B cell (primary cell): ENCODE data around the gene BTBD18. TPM values are rescaled to one million over a fixed set of nuclear protein-coding genes. Genes with fewer than 3 reads are reported as not detected.
"Not testable (repeated sequence)": the region's sequence is repeated elsewhere in the genome, so short reads cannot be mapped to it uniquely, and the experiment has no call there.

Experiments used
- ATAC-seq: fragments of 200-7000 bp; cut with Tn5 transposase; one replicate; pipeline ENCODE4 v1.10.0; 2021; ENCODE audit warnings: low read depth, mild to moderate bottlenecking, moderate number of reproducible peaks, moderate library complexity
- CTCF ChIA-PET: fragments of 350-600 bp; sonication (Branson Sonifier 250); formaldehyde crosslinking; loops from one replicate; lab custom pipeline; 2021; ENCODE audit warnings: antibody characterized with exemption, inconsistent platforms; lab: Charles Lee
- POLR2A ChIA-PET: fragments of 350-600 bp; sonication (Branson Sonifier 250); formaldehyde crosslinking; loops from one replicate; lab custom pipeline; 2021; ENCODE audit warnings: antibody characterized with exemption; lab: Charles Lee
- DNase-seq: peaks from one replicate; pipeline ENCODE4 v3.0.0; 2013
- H2AFZ ChIP-seq: 2 replicates; pipeline ENCODE4 v1.6.1; 2012; ENCODE audit warnings: mild to moderate bottlenecking, low read depth, low read length; ENCODE audit not compliant: insufficient read depth, poor library complexity, severe bottlenecking
- H3K27ac ChIP-seq, 2 donors: 1 replicate in 1 of 2; 2 replicates in 1 of 2; pipeline ENCODE4 v1.5.1; 2012 to 2013; ENCODE audit warnings: low read length in 2 of 2, mild to moderate bottlenecking in 2 of 2, moderate library complexity in 1 of 2
- H3K27me3 ChIP-seq, 4 experiments: fragments of 200-600 bp in 1 of 4; sonication (generic) in 1 of 4; replicated peaks in 1 of 4; 1 replicate in 2 of 4; 2 replicates in 2 of 4; pipeline versions ENCODE4 v1.6.1 to v1.7.0; 2013 to 2016; ENCODE audit warnings: low read length in 3 of 4, mild to moderate bottlenecking in 2 of 4, mixed read lengths in 1 of 4, moderate library complexity in 1 of 4; ENCODE audit not compliant: insufficient read depth in 4 of 4, control insufficient read depth in 3 of 4; ENCODE audit errors: control extremely low read depth in 1 of 4
- H3K36me3 ChIP-seq, 2 experiments: replicated peaks in 1 of 2; 1 replicate in 1 of 2; 2 replicates in 1 of 2; pipeline versions ENCODE4 v1.6.1 to v1.7.1; 2013; ENCODE audit warnings: low read length in 1 of 2; ENCODE audit not compliant: insufficient read depth in 2 of 2, control insufficient read depth in 1 of 2; ENCODE audit errors: control extremely low read depth in 1 of 2, extremely low read depth in 1 of 2
- H3K4me1 ChIP-seq, 2 donors: fragments of 200-600 bp in 1 of 2; sonication (generic) in 1 of 2; 1 replicate in 1 of 2; 2 replicates in 1 of 2; pipeline versions ENCODE4 v1.5.1 to v1.6.1; 2013 to 2017; ENCODE audit warnings: low read length in 2 of 2; ENCODE audit not compliant: control insufficient read depth in 2 of 2, insufficient read depth in 2 of 2
- H3K4me2 ChIP-seq: replicated peaks from 2 replicates; pipeline ENCODE3; 2012; ENCODE audit warnings: mild to moderate bottlenecking, low read depth, low read length; ENCODE audit not compliant: poor library complexity, severe bottlenecking
- H3K4me3 ChIP-seq, 5 experiments: fragments of 200-600 bp in 1 of 5; sonication (generic) in 1 of 5; 1 replicate in 3 of 5; 2 replicates in 2 of 5; pipeline versions ENCODE4 v1.5.1 to v1.7.0; 2011 to 2016; ENCODE audit warnings: low read length in 4 of 5, mild to moderate bottlenecking in 4 of 5, low read depth in 2 of 5, control low read depth in 1 of 5, moderate library complexity in 1 of 5; ENCODE audit not compliant: insufficient read depth in 1 of 5; ENCODE audit errors: control extremely low read depth in 1 of 5, extremely low read depth in 1 of 5
- H3K79me2 ChIP-seq: fragments of 200-600 bp; sonication (generic); one replicate; pipeline ENCODE4 v1.6.0; 2016; ENCODE audit warnings: low read length; ENCODE audit not compliant: control insufficient read depth, insufficient read depth
- H3K9ac ChIP-seq: fragments of 200-600 bp; sonication (generic); 2 replicates; pipeline ENCODE4 v1.6.1; 2017; ENCODE audit warnings: mild to moderate bottlenecking, low read length, moderate library complexity
- H3K9me3 ChIP-seq, 3 donors: one replicate each; pipeline versions ENCODE4 v1.6.1 to v1.7.1; 2013; ENCODE audit warnings: low read length in 2 of 3; ENCODE audit not compliant: control insufficient read depth in 2 of 3, insufficient read depth in 1 of 3; ENCODE audit errors: control extremely low read depth in 1 of 3
- H4K20me1 ChIP-seq: 2 replicates; pipeline ENCODE4 v1.6.0; 2012; ENCODE audit warnings: mild to moderate bottlenecking, low read length; ENCODE audit not compliant: insufficient read depth, control insufficient read depth, poor library complexity, severe bottlenecking
- H3K27ac Mint-ChIP-seq: one replicate; pipeline ENCODE4 v1.8.0; 2021; ENCODE audit warnings: mixed read lengths
- H3K27me3 Mint-ChIP-seq: one replicate; pipeline ENCODE4 v1.8.0; 2021; ENCODE audit warnings: mixed read lengths
- H3K4me1 Mint-ChIP-seq: one replicate; pipeline ENCODE4 v1.8.0; 2021; ENCODE audit warnings: mixed read lengths
- H3K4me3 Mint-ChIP-seq: one replicate; pipeline ENCODE4 v1.8.0; 2021; ENCODE audit warnings: mixed read lengths
- H3K9me3 Mint-ChIP-seq: one replicate; pipeline ENCODE4 v1.8.0; 2022; ENCODE audit warnings: mixed read lengths; ENCODE audit not compliant: insufficient read depth
- EZH2 ChIP-seq: IDR thresholded peaks from 2 replicates; pipeline ENCODE4 v1.6.1; 2012; ENCODE audit warnings: borderline replicate concordance, low read depth, mild to moderate bottlenecking, moderate library complexity, low read length; ENCODE audit not compliant: insufficient read depth, poor library complexity, severe bottlenecking
- WGBS: methylation state at CpG from one replicate; pipeline ENCODE4 v1.1.5; 2013; ENCODE audit warnings: missing lambda C conversion rate; ENCODE audit not compliant: insufficient coverage; 5-methylcytosine and 5-hydroxymethylcytosine counted together
- intact Hi-C: fragments of 100-400 bp; cut with micrococcal nuclease; formaldehyde crosslinking; loops from one replicate; pipeline ENCODE4 v1.10.0; 2022
- polyA plus RNA-seq: library from polyadenylated mRNA; depleted of rRNA; stranded (reverse); fragments of >200 nt; gene quantifications from 2 replicates; pipeline ENCODE4 v1.2.3, GENCODE V29; 2012
- total RNA-seq, 2 donors: library from RNA; stranded (reverse); fragments of 120-200 nt in 1 of 2; gene quantifications; 1 replicate in 1 of 2; 2 replicates in 1 of 2; pipeline versions ENCODE4 v1.2.3 to v1.2.4, GENCODE V29; 2013 to 2022
- TF ChIP-seq, protein P1 (sequence below): fragments of 200-600 bp; IDR thresholded peaks from one replicate; pipeline ENCODE4 v1.8.0; 2022; ENCODE audit warnings: antibody characterized with exemption, mild to moderate bottlenecking

The BTBD18 gene
- total and polyA plus RNA-seq, 2 donors (not counting 1 experiment from before 2014, with no cell fraction given) = not detected

DNA sequence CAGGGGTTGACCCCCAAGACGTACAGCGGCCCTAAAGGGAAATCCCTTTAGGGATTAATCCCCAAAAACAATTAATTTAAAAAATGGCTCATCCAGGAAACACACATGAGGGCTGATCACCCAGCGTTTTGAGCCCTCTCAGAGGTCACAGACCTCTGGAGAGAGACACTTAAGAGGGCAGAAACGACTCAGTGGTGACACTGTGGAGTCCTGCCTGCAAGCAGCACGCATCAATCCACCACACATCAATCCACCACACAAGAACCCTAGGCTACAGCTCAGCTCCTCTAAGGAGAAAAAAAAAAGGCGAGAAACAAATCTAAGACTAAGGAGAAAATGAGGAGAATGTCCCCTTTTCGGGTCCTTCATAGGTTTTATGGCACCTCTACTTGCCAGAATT is 22.8 kb downstream of the BTBD18 start:
- 66% methylated on average over 3 of the region's 7 CpGs for WGBS
- ChIA-PET CTCF (interaction anchor here (2.1 kb wide), 1 partner anchor 72 kb away, joined by 9 read pairs; no protein-coding TSS in a partner anchor), POLR2A (interaction anchor here (0.6 kb wide), 1 partner anchor 13 kb away, joined by 3 read pairs; no protein-coding TSS in a partner anchor)
- Histone ChIP-seq H3K9me3 (no peaks in the 10 kb centered on the region), H3K9ac (no peak overlapping the region), H3K4me1 (no peaks in the 10 kb centered on the region), H3K79me2 (peaks cover 80% of the 10 kb centered on the region), H3K27ac (no peak overlapping the region), H3K4me3 (no peak overlapping the region), H3K27me3 (no peaks in the 10 kb centered on the region), H4K20me1 (peaks cover 13% of the 10 kb centered on the region), H3K36me3 (peaks cover 0 to 8% of the 10 kb centered on the region in 2 experiments), H3K4me2 (peak overlapping the region; percentile 34), H2AFZ (no peak overlapping the region)
- Mint-ChIP-seq H3K9me3 (no peaks in the 10 kb centered on the region), H3K4me3 (no peak overlapping the region), H3K27ac (peak overlapping the region; percentile 46), H3K27me3 (no peaks in the 10 kb centered on the region), H3K4me1 (peaks cover 10% of the 10 kb centered on the region)
- no peak for DNase-seq
- no peak for TF ChIP-seq EZH2
- TF ChIP-seq, protein P1, sequence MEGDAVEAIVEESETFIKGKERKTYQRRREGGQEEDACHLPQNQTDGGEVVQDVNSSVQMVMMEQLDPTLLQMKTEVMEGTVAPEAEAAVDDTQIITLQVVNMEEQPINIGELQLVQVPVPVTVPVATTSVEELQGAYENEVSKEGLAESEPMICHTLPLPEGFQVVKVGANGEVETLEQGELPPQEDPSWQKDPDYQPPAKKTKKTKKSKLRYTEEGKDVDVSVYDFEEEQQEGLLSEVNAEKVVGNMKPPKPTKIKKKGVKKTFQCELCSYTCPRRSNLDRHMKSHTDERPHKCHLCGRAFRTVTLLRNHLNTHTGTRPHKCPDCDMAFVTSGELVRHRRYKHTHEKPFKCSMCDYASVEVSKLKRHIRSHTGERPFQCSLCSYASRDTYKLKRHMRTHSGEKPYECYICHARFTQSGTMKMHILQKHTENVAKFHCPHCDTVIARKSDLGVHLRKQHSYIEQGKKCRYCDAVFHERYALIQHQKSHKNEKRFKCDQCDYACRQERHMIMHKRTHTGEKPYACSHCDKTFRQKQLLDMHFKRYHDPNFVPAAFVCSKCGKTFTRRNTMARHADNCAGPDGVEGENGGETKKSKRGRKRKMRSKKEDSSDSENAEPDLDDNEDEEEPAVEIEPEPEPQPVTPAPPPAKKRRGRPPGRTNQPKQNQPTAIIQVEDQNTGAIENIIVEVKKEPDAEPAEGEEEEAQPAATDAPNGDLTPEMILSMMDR = no peak
- intact Hi-C loops = no loop called here
- no peak for ATAC-seq

DNA sequence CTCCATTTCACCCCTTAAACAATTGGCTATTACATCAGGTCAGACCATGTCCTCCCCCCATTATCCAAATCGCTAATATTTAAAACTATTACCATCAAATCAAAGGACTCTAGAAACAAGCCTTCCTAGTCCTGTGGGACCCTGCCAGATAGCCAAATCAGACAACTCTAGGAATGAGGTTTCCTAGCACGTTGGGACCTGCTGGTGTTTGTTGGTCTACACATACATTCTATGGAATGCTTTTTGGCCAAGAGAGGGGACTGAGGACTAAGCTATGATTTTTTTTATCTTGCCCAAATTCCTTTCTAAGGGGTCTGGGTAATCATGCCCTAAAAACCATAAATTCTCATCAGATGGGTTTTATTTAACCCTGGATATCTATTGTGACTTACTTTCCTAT is 24.4 kb downstream of the BTBD18 start:
- 69% methylated on average over 2 of the region's 2 CpGs for WGBS
- no peak overlapping the region for H3K4me3 ChIP-seq
- Mint-ChIP-seq H3K4me1 (peaks cover 10% of the 10 kb centered on the region), H3K27me3 (no peaks in the 10 kb centered on the region), H3K9me3 (no peaks in the 10 kb centered on the region), H3K27ac (no peak overlapping the region), H3K4me3 (no peak overlapping the region)
- H3K27ac ChIP-seq = no peak overlapping the region
- no peak for DNase-seq
- no peaks in the 10 kb centered on the region for H3K27me3 ChIP-seq
- H3K9ac ChIP-seq = no peak overlapping the region
- ChIA-PET CTCF (no interaction called here), POLR2A (no interaction called here)
- peaks cover 0 to 4% of the 10 kb centered on the region in 2 experiments for H3K36me3 ChIP-seq
- ATAC-seq = no peak
- no peak overlapping the region for H3K4me2 ChIP-seq
- H4K20me1 ChIP-seq = peaks cover 7% of the 10 kb centered on the region
- no peaks in the 10 kb centered on the region for H3K9me3 ChIP-seq
- H3K79me2 ChIP-seq = peaks cover 79% of the 10 kb centered on the region
- no peaks in the 10 kb centered on the region for H3K4me1 ChIP-seq
- intact Hi-C loops = no loop called here
- no peak overlapping the region for H2AFZ ChIP-seq
- TF ChIP-seq, protein P1 = no peak
- TF ChIP-seq EZH2 = no peak

DNA sequence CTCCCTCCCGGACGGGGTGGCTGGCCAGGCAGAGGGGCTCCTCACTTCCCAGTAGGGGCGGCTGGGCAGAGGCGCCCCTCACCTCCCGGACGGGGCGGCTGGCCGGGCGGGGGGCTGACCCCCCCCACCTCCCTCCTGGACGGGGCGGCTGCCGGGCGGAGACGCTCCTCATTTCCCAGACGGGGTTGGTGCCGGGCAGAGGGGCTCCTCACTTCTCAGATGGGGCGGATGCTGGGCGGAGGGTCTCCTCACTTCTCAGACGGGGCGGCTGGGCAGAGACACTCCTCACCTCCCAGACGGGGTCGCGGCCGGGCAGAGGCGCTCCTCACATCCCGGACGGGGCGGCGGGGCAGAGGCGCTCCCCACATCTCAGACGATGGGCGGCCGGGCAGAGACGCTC is 34.9 kb downstream of the BTBD18 start:
- H3K27me3 ChIP-seq, DNase-seq, POLR2A ChIA-PET, intact Hi-C loops, H3K27ac Mint-ChIP-seq, H3K4me3 Mint-ChIP-seq, H3K27me3 Mint-ChIP-seq, H3K27ac ChIP-seq, H2AFZ ChIP-seq, H3K9me3 ChIP-seq, H3K9ac ChIP-seq, H3K4me2 ChIP-seq, H3K9me3 Mint-ChIP-seq, ATAC-seq, CTCF ChIA-PET, H3K4me3 ChIP-seq: not testable (repeated sequence)
- peaks cover 31% of the 10 kb centered on the region for H3K4me1 Mint-ChIP-seq
- H3K4me1 ChIP-seq = peaks cover 13 to 19% of the 10 kb centered on the region in 2 donors
- WGBS = no CpG with 5 or more reads among the region's 34 CpGs
- peaks cover 15% of the 10 kb centered on the region for H4K20me1 ChIP-seq
- peaks cover 0 to 13% of the 10 kb centered on the region in 2 experiments for H3K36me3 ChIP-seq
- H3K79me2 ChIP-seq = peaks cover 63% of the 10 kb centered on the region
